SK-N-SH (cell line): ENCODE measurements around the gene SOCS3. TPM values are rescaled to one million over a fixed set of nuclear protein-coding genes. Genes with fewer than 3 reads are reported as not detected.

ENCODE experiments used
- CTCF ChIA-PET: fragments of 300-600, 350-600 bp; formaldehyde crosslinking; extraction: SDS; loops from one replicate; lab custom pipeline; 2021; lab: Yijun Ruan, JAX
- POLR2A ChIA-PET: fragments of 350-600 bp; sonication (Branson Sonifier 250); formaldehyde crosslinking; extraction: SDS; loops from one replicate; lab custom pipeline; 2020; ENCODE audit warnings: antibody characterized with exemption, inconsistent platforms; lab: Yijun Ruan, JAX
- DNase-seq: peaks from one replicate; pipeline ENCODE4 v3.0.0; 2012
- H2AFZ ChIP-seq: fragments of 200-600 bp; sonication (generic); 2 replicates; pipeline ENCODE4 v1.8.1; 2016; ENCODE audit warnings: antibody characterized with exemption, mild to moderate bottlenecking, low read depth
- H3F3A ChIP-seq: fragments of 200-600 bp; sonication (generic); replicated peaks from 2 replicates; pipeline ENCODE3; 2016; ENCODE audit warnings: antibody characterized with exemption, mild to moderate bottlenecking; ENCODE audit not compliant: insufficient read depth
- H3K27ac ChIP-seq, 2 experiments: fragments of 200-500 bp in 1 of 2; fragments of 200-600 bp in 1 of 2; sonication (Bioruptor generic) in 1 of 2; sonication (generic), shearing (Covaris generic) in 1 of 2; 2 replicates each; pipeline versions ENCODE4 v1.5.1 to v1.6.1; 2014 to 2016; ENCODE audit warnings: low read depth in 2 of 2, inconsistent platforms in 1 of 2, low read length in 1 of 2, mild to moderate bottlenecking in 1 of 2, mixed read lengths in 1 of 2
- H3K27me3 ChIP-seq: fragments of 200-600 bp; sonication (generic), shearing (Covaris generic); 2 replicates; pipeline ENCODE4 v1.6.1; 2016; ENCODE audit warnings: mixed run types; ENCODE audit not compliant: insufficient read depth
- H3K36me3 ChIP-seq, 2 experiments: fragments of 200-500 bp in 1 of 2; fragments of 200-600 bp in 1 of 2; sonication (Bioruptor generic) in 1 of 2; sonication (generic) in 1 of 2; replicated peaks in 1 of 2; 2 replicates each; pipeline versions ENCODE3 to v1.5.1; 2014 to 2016; ENCODE audit warnings: low read length in 1 of 2, mild to moderate bottlenecking in 1 of 2; ENCODE audit not compliant: insufficient read depth in 2 of 2, control insufficient read depth in 1 of 2
- H3K4me1 ChIP-seq, 2 experiments: fragments of 200-500 bp in 1 of 2; fragments of 200-600 bp in 1 of 2; sonication (Bioruptor generic) in 1 of 2; sonication (generic), shearing (Covaris generic) in 1 of 2; 2 replicates each; pipeline versions ENCODE4 v1.5.1 to v1.6.1; 2014 to 2016; ENCODE audit warnings: low read depth in 1 of 2, low read length in 1 of 2, mixed run types in 1 of 2; ENCODE audit not compliant: insufficient read depth in 2 of 2, control insufficient read depth in 1 of 2
- H3K4me2 ChIP-seq: fragments of 200-600 bp; sonication (generic), shearing (Covaris generic); 2 replicates; pipeline ENCODE4 v1.6.1; 2017; ENCODE audit warnings: mixed run types
- H3K4me3 ChIP-seq, 2 experiments: fragments of 200-500 bp in 1 of 2; fragments of 200-600 bp in 1 of 2; sonication (Bioruptor generic) in 1 of 2; sonication (generic), shearing (Covaris generic) in 1 of 2; 2 replicates each; pipeline versions ENCODE4 v1.5.1 to v1.8.1; 2014 to 2016; ENCODE audit warnings: low read depth in 2 of 2, inconsistent platforms in 1 of 2, low read length in 1 of 2, mild to moderate bottlenecking in 1 of 2, mixed read lengths in 1 of 2, moderate library complexity in 1 of 2
- H3K79me2 ChIP-seq: fragments of 200-600 bp; sonication (generic); 2 replicates; pipeline ENCODE4 v1.8.1; 2017; ENCODE audit warnings: mild to moderate bottlenecking; ENCODE audit not compliant: insufficient read depth
- H3K9ac ChIP-seq: fragments of 200-600 bp; sonication (generic); 2 replicates; pipeline ENCODE4 v1.6.1; 2017; ENCODE audit warnings: mixed run types
- H3K9me2 ChIP-seq: fragments of 200-600 bp; sonication (generic); 2 replicates; pipeline ENCODE4 v1.6.1; 2017; ENCODE audit warnings: mixed run types
- H3K9me3 ChIP-seq: fragments of 200-600 bp; sonication (generic); 2 replicates; pipeline ENCODE4 v1.6.1; 2017; ENCODE audit warnings: mixed run types, mild to moderate bottlenecking, moderate library complexity
- H4K20me1 ChIP-seq: fragments of 200-600 bp; sonication (generic); 2 replicates; pipeline ENCODE4 v1.6.1; 2017; ENCODE audit warnings: mild to moderate bottlenecking, mixed run types; ENCODE audit not compliant: insufficient read depth
- CHD2 ChIP-seq: fragments of 150-350 bp; IDR thresholded peaks from 2 replicates; pipeline ENCODE4 v1.6.1; 2018; ENCODE audit warnings: low read length; ENCODE audit not compliant: partially characterized antibody
- ELF1 ChIP-seq: IDR thresholded peaks from 2 replicates; pipeline ENCODE4 v1.4.0; 2012
- EZH2phosphoT487 ChIP-seq: fragments of 200-600 bp; sonication (generic); IDR thresholded peaks from 2 replicates; pipeline ENCODE4 v1.6.1; 2017; ENCODE audit warnings: low read depth, mixed run types, mild to moderate bottlenecking, antibody characterized with exemption, moderate library complexity, borderline replicate concordance
- FOSL2 ChIP-seq: IDR thresholded peaks from 2 replicates; pipeline ENCODE4 v1.4.0; 2012; ENCODE audit warnings: low read depth, mild to moderate bottlenecking, moderate library complexity, borderline replicate concordance
- FOXJ3 ChIP-seq: sonication (generic); formaldehyde crosslinking; IDR thresholded peaks from 2 replicates; pipeline ENCODE4 v1.5.1; 2020; ENCODE audit warnings: mild to moderate bottlenecking, missing genetic modification reagents
- GABPA ChIP-seq: IDR thresholded peaks from 2 replicates; pipeline ENCODE4 v1.4.0; 2012; ENCODE audit warnings: low read depth, mild to moderate bottlenecking
- GATA2 ChIP-seq: sonication (generic); formaldehyde crosslinking; IDR thresholded peaks from 2 replicates; pipeline ENCODE4 v1.5.0; 2020; ENCODE audit warnings: mild to moderate bottlenecking, missing genetic modification reagents
- JUND ChIP-seq: IDR thresholded peaks from 2 replicates; pipeline ENCODE4 v1.4.0; 2012
- MEF2A ChIP-seq: IDR thresholded peaks from 2 replicates; pipeline ENCODE4 v1.4.0; 2012; ENCODE audit warnings: low read depth, borderline replicate concordance
- NRF1 ChIP-seq: IDR thresholded peaks from 2 replicates; pipeline ENCODE4 v1.6.1; 2012; ENCODE audit warnings: low read depth, mild to moderate bottlenecking, low read length
- POLR2AphosphoS5 ChIP-seq: IDR thresholded peaks from 2 replicates; pipeline ENCODE4 v1.6.1; 2012; ENCODE audit warnings: low read depth, low read length
- RCOR1 ChIP-seq: fragments of 150-350 bp; IDR thresholded peaks from 2 replicates; pipeline ENCODE4 v1.6.1; 2017; ENCODE audit warnings: antibody characterized with exemption, low read length
- SIN3A ChIP-seq: IDR thresholded peaks from 2 replicates; pipeline ENCODE4 v1.6.1; 2012; ENCODE audit warnings: low read depth, mild to moderate bottlenecking, low read length, moderate library complexity, borderline replicate concordance
- SMC3 ChIP-seq: IDR thresholded peaks from 2 replicates; pipeline ENCODE4 v1.6.1; 2012; ENCODE audit warnings: low read depth, low read length, improper control_type of control experiment
- TAF1 ChIP-seq: IDR thresholded peaks from 2 replicates; pipeline ENCODE4 v1.6.1; 2012; ENCODE audit warnings: low read depth, mild to moderate bottlenecking, low read length, moderate library complexity, borderline replicate concordance
- TEAD4 ChIP-seq: IDR thresholded peaks from 2 replicates; pipeline ENCODE4 v1.4.0; 2012; ENCODE audit warnings: mild to moderate bottlenecking, borderline replicate concordance; ENCODE audit not compliant: insufficient read depth
- USF2 ChIP-seq: fragments of 150-350 bp; IDR thresholded peaks from 2 replicates; pipeline ENCODE4 v1.6.1; 2017; ENCODE audit warnings: antibody characterized with exemption, low read length, low read depth, borderline replicate concordance
- WGBS: methylation state at CpG from one replicate; pipeline ENCODE4 v1.1.6; 2017; ENCODE audit warnings: low lambda C conversion rate; 5-methylcytosine and 5-hydroxymethylcytosine counted together
- polyA plus RNA-seq, 3 experiments: library from polyadenylated mRNA; depleted of rRNA; stranded (reverse); fragments of >200 nt; gene quantifications; 2 replicates each; pipeline ENCODE4 v1.2.3, GENCODE V29; 2012

Gene SOCS3
- polyA plus RNA-seq, 1 of the 3 experiments (the other 2 are of a cell fraction), result 24.9 TPM

- Histone ChIP-seq H3K4me2 (0 out of 2 replicates have a peak overlapping the region, but pooled peaks have one; percentile 6), H3K4me1 (peaks cover 32 to 33% of the 10 kb centered on the region in 2 experiments; a peak in 3 of 4 replicates), H2AFZ (no peak overlapping the region), H3F3A (peaks cover 30% of the 10 kb centered on the region), H4K20me1 (no peaks in the 10 kb centered on the region), H3K9me2 (no peaks in the 10 kb centered on the region), H3K79me2 (no peaks in the 10 kb centered on the region), H3K9me3 (no peaks in the 10 kb centered on the region), H3K27ac (no peak overlapping the region), H3K27me3 (no peaks in the 10 kb centered on the region), H3K9ac (no peak overlapping the region), H3K36me3 (no peaks in the 10 kb centered on the region)
- POLR2A ChIA-PET, result no interaction called here
- WGBS, result 92% methylated on average over 10 of the region's 10 CpGs
- no peak for DNase-seq
- TF ChIP-seq USF2 (no peak), NRF1 (no peak), GABPA (no peak)
- TF ChIP-seq, all 33 proteins: peak for 0
- CTCF ChIA-PET, result interaction anchor here (1.4 to 3.0 kb wide), 3 partner anchors 12 to 57 kb away, joined by 4 to 20 read pairs (median 4); partner anchors contain the start of gene SOCS3
- no peak overlapping the region for H3K4me3 ChIP-seq
These were observed 13.9 kb downstream of the SOCS3 start for GRCh38 chr17:78345791-78346494.

- ChIA-PET CTCF (interaction anchor here (1.3 to 3.0 kb wide), 4 partner anchors 11 to 94 kb away, joined by 3 to 20 read pairs (median 4); partner anchors contain the start of gene SOCS3), POLR2A (interaction anchor here (0.7 kb wide), 1 partner anchor 88 kb away, joined by 3 read pairs; no protein-coding TSS in a partner anchor)
- H3K4me2 ChIP-seq, result no peak overlapping the region
- 98% methylated on average over 8 of the region's 8 CpGs for WGBS
- no peaks in the 10 kb centered on the region for H3K9me2 ChIP-seq
- no peaks in the 10 kb centered on the region for H3K79me2 ChIP-seq
- DNase-seq, result no peak
- no peak overlapping the region for H2AFZ ChIP-seq
- H3K9ac ChIP-seq, result no peak overlapping the region
- H3K4me1 ChIP-seq, result peaks cover 31 to 39% of the 10 kb centered on the region in 2 experiments; a peak in 3 of 4 replicates
- H4K20me1 ChIP-seq, result no peaks in the 10 kb centered on the region
- no peak overlapping the region for H3K27ac ChIP-seq
- H3K36me3 ChIP-seq, result no peaks in the 10 kb centered on the region
- no peak for TF ChIP-seq SIN3A
- peaks cover 31% of the 10 kb centered on the region for H3F3A ChIP-seq
- no peaks in the 10 kb centered on the region for H3K27me3 ChIP-seq
- H3K9me3 ChIP-seq, result no peaks in the 10 kb centered on the region
- no peak overlapping the region for H3K4me3 ChIP-seq
These were observed 14.7 kb downstream of the SOCS3 start for GRCh38 chr17:78345172-78345571.

- peaks cover 31 to 39% of the 10 kb centered on the region in 2 experiments; a peak in 3 of 4 replicates for H3K4me1 ChIP-seq
- peaks cover 34% of the 10 kb centered on the region for H3F3A ChIP-seq
- no peak overlapping the region for H3K4me2 ChIP-seq
- H3K27me3 ChIP-seq, result no peaks in the 10 kb centered on the region
- H3K4me3 ChIP-seq, result no peak overlapping the region
- no peaks in the 10 kb centered on the region for H3K79me2 ChIP-seq
- no peaks in the 10 kb centered on the region for H3K9me3 ChIP-seq
- no peak overlapping the region for H2AFZ ChIP-seq
- 93% methylated on average over 10 of the region's 10 CpGs for WGBS
- ChIA-PET CTCF (interaction anchor here (0.6 to 3.0 kb wide), 8 partner anchors 13 to 94 kb away, joined by 3 to 20 read pairs (median 4); partner anchors contain the start of gene SOCS3), POLR2A (interaction anchor here (0.7 kb wide), 1 partner anchor 87 kb away, joined by 3 read pairs; no protein-coding TSS in a partner anchor)
- H3K36me3 ChIP-seq, result no peaks in the 10 kb centered on the region
- no peak overlapping the region for H3K27ac ChIP-seq
- H4K20me1 ChIP-seq, result no peaks in the 10 kb centered on the region
- no peaks in the 10 kb centered on the region for H3K9me2 ChIP-seq
- DNase-seq, result no peak
- H3K9ac ChIP-seq, result no peak overlapping the region
- no peak for TF ChIP-seq RCOR1
- TF ChIP-seq SMC3, result no peak
- TF ChIP-seq FOXJ3 (CRISPR knock-in tag), result no peak
- no peak for TF ChIP-seq JUND
- TF ChIP-seq CHD2, result no peak
- TF ChIP-seq ELF1, result no peak
- TF ChIP-seq TEAD4, result no peak
- no peak for TF ChIP-seq GABPA
- TF ChIP-seq FOSL2, result no peak
- no peak for TF ChIP-seq GATA2 (CRISPR knock-in tag)
- no peak for TF ChIP-seq TAF1
- no peak for TF ChIP-seq POLR2AphosphoS5
- no peak for TF ChIP-seq SIN3A
- TF ChIP-seq EZH2phosphoT487, result no peak
- TF ChIP-seq MEF2A, result no peak
- no peak for TF ChIP-seq USF2
These were observed 15.2 kb downstream of the SOCS3 start for GRCh38 chr17:78344666-78345065.
